Measurements from ENCODE around the gene VTI1A. TPM values are rescaled to one million over a fixed set of nuclear protein-coding genes. Genes with fewer than 3 reads are reported as not detected.
"Not testable (repeated sequence)": the region's sequence is repeated elsewhere in the genome, so short reads cannot be mapped to it uniquely, and the experiment has no call there.

Gene VTI1A
- total RNA-seq: 10 to 100 TPM; 36.2 to 55.9 (median 44.4) TPM
- long read RNA-seq, donor 1, full-length matches to known transcripts: 6 of 12 reads
- long read RNA-seq, donor 1, partial matches to known transcripts: 0 of 12 reads
- long read RNA-seq, donor 1, other reads (novel, unspliced or antisense): 6 of 12 reads
- long read RNA-seq, donor 2, full-length matches to known transcripts: 7 of 14 reads
- long read RNA-seq, donor 2, partial matches to known transcripts: 0 of 14 reads
- long read RNA-seq, donor 2, other reads (novel, unspliced or antisense): 7 of 14 reads

DNA sequence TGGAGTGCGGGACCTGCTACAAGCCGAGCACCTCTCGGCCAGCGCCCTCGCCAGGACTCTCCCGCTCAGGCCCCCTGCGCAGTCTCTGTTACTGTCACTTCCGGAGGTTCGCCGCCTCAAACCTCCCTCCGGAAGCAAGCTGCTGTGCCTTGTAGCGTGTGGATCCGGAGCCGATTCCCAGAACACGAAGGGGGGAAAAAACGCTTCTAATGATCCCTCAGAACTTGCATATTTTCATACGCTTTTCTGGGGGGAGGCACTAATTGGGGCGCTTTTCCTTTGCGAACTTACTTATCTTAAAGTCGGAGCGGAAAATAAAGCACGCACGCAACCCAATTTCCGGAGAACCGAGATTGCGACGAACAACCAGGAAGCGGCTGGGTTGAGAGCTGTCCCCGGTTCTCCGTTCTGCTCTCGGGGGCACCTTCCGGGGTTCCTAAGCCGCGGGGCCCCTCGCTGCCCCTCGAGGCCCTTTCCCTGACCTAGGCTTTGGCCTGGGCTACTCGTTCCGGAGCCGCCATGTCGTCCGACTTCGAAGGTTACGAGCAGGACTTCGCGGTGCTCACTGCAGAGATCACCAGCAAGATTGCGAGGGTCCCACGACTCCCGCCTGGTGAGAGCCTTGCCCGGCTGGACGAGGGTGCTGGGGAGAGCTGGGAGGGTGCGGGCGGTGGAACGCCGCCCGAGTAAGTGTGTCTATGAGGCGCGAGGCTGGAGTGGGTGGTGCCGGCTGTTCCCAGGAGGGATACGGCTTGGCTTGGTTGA, at the start of gene VTI1A, which contains the start of gene ZDHHC6:
VTI1A (plus strand) TSS at position 361 of the 765 bp plus-strand sequence; CDS start at position 520, 159 bp downstream.
ZDHHC6 (minus strand) TSS at position 60 of the 765 bp plus-strand sequence. CDS start 1,478 bp downstream, outside the sequence.
- TF ChIP-seq, protein P1, sequence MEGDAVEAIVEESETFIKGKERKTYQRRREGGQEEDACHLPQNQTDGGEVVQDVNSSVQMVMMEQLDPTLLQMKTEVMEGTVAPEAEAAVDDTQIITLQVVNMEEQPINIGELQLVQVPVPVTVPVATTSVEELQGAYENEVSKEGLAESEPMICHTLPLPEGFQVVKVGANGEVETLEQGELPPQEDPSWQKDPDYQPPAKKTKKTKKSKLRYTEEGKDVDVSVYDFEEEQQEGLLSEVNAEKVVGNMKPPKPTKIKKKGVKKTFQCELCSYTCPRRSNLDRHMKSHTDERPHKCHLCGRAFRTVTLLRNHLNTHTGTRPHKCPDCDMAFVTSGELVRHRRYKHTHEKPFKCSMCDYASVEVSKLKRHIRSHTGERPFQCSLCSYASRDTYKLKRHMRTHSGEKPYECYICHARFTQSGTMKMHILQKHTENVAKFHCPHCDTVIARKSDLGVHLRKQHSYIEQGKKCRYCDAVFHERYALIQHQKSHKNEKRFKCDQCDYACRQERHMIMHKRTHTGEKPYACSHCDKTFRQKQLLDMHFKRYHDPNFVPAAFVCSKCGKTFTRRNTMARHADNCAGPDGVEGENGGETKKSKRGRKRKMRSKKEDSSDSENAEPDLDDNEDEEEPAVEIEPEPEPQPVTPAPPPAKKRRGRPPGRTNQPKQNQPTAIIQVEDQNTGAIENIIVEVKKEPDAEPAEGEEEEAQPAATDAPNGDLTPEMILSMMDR (IDR thresholded peaks at IDR 0.05): peak; percentile 16
- DNase-seq (peak; percentile 90 to 91 (median 91)), ATAC-seq (peak; percentile 98)
- intact Hi-C loops (cut with DNase I, micrococcal nuclease): no loop called here
- no peaks in the 10 kb centered on the region for H3K9me3 ChIP-seq
- peak within 1 kb of the TSS; percentile 94 for H3K4me3 ChIP-seq
- no peaks in the 10 kb centered on the region for H3K36me3 ChIP-seq (ENCODE audit: low read depth)
- peaks cover 9% of the 10 kb centered on the region for H3K4me1 ChIP-seq (ENCODE audit: low read depth)

DNA sequence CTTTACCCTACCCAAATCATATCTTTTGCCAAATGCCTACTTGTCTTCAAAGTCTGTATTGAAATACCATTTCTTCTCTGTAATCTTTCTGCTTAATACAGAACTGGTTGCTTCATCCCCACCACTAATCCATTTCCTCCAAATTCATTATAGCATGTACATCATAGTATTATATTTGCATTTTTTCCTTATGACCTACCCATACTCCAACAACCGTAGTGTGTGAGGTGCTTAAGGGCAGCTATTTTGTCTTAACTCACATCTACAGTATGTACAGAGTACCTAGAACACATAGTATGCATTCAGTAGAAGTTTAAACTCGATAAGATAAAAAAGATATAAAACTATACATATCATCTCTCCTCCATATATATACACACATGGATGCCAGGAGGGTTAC, 49.4 kb upstream of the VTI1A start:
- Histone ChIP-seq H3K36me3 (ENCODE audit: low read depth) (no peaks in the 10 kb centered on the region), H3K4me1 (ENCODE audit: low read depth) (peaks cover 47% of the 10 kb centered on the region), H3K4me3 (no peak overlapping the region), H3K9me3 (no peaks in the 10 kb centered on the region)
- intact Hi-C loops (cut with DNase I, micrococcal nuclease): no loop called here
- TF ChIP-seq, protein P1 (IDR thresholded peaks at IDR 0.05): no peak
- DNase-seq: no peak
- ATAC-seq: no peak

DNA sequence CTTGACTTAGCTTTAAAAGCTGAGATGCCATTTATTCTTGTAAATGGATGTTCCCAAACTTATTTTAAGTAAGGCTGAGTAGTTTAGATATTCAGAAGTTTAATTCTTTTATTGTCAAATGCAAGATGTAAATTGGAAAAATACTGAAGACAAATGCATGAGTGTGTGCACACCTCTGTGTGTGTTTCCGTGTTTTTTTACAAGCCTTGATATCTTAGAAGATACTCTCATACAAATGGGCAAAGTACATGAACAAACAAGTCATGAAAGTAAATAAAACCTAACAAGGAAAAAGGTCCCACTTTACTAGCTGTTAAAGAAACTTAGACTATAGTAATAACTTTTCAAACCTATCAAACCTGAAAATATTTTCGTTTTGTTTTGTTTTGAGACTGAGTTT, 44.1 kb upstream of the VTI1A start:
- DNase-seq (no peak), ATAC-seq (peak; percentile 86)

DNA sequence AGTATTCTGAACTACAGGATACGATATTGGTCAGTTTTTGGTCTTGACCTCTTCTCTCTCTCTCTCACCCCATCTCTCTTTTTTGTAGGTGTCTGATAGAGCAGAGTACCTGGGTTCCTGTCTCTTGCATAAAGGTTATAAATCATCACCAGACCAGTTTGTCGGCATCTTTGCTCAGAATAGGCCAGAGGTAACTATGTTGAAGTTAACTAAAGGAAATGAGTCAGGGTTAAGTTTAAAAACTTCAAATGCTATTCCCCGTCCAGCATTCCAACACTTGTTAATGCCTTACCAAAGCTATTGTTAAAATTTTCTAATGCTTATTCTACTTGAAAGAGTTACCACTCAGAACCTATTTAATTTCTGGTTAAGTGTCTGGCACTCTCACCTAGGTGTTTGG, 42.4 kb upstream of the VTI1A start:
- DNase-seq (no peak), ATAC-seq (peak; percentile 32)
- TF ChIP-seq, protein P1 (IDR thresholded peaks at IDR 0.05): no peak
- Histone ChIP-seq H3K4me1 (ENCODE audit: low read depth) (peaks cover 56% of the 10 kb centered on the region), H3K36me3 (ENCODE audit: low read depth) (no peaks in the 10 kb centered on the region), H3K9me3 (no peaks in the 10 kb centered on the region), H3K4me3 (no peak overlapping the region)
- intact Hi-C loops (cut with DNase I, micrococcal nuclease): no loop called here

More for the DNA sequence above, 44.1 kb upstream of the VTI1A start:
- Histone ChIP-seq H3K4me3 (no peak overlapping the region), H3K9me3 (no peaks in the 10 kb centered on the region), H3K4me1 (ENCODE audit: low read depth) (peaks cover 45% of the 10 kb centered on the region), H3K36me3 (ENCODE audit: low read depth) (no peaks in the 10 kb centered on the region)
- intact Hi-C loops (cut with DNase I, micrococcal nuclease): no loop called here
- TF ChIP-seq, protein P1 (IDR thresholded peaks at IDR 0.05): no peak

DNA sequence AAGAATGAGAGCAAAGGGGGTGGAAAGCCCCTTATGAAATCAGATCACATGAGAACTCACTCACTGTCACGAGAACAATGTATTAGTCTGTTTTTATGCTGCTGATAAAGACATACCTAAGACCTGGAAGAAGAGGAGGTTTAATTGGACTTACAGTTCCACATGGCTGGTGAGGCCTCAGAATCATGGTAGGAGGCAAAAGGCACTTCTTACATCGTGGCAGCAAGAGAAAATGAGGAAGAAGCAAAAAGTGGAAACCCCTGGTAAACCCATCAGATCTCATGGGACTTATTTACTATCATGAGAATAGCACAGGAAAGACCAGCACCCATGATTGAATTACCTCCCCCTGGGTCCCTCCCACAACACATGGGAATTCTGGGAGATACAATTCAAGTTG, 40.2 kb upstream of the VTI1A start:
- intact Hi-C loops (cut with DNase I, micrococcal nuclease); H3K9me3 ChIP-seq; ATAC-seq; DNase-seq; H3K36me3 ChIP-seq (ENCODE audit: low read depth); H3K4me3 ChIP-seq: not testable (repeated sequence)
- peaks cover 48% of the 10 kb centered on the region for H3K4me1 ChIP-seq (ENCODE audit: low read depth)

DNA sequence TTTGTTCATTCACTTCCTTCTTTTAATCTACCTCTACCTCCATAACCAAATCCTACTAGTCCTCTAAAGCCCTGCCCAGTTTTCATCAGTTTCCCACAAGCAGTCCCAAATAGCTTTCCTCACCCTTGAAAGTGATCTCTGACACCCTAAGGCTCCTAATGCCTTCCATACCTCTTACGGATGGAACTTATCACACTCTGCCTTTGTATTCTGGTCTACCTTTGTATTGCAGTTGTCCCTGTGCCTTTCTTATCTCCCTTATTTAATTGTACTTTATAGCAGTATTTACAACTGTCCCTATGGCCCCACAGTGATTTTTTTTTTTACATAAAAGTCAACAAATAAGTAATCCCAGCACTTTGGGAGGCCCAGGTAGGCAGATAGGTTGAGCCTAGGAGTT, 39.3 kb upstream of the VTI1A start:
- TF ChIP-seq, protein P1 (IDR thresholded peaks at IDR 0.05): no peak
- Histone ChIP-seq H3K9me3 (no peaks in the 10 kb centered on the region), H3K36me3 (ENCODE audit: low read depth) (peaks cover 3% of the 10 kb centered on the region), H3K4me1 (ENCODE audit: low read depth) (peaks cover 40% of the 10 kb centered on the region), H3K4me3 (no peak overlapping the region)
- DNase-seq: no peak
- peak; percentile 77 for ATAC-seq
- intact Hi-C loops (cut with DNase I, micrococcal nuclease): no loop called here
